ENCODE data around the gene GPR137B.
"Not testable (repeated sequence)": the region's sequence is repeated elsewhere in the genome, so short reads cannot be mapped to it uniquely, and the experiment has no call there.

GPR137B gene

DNA sequence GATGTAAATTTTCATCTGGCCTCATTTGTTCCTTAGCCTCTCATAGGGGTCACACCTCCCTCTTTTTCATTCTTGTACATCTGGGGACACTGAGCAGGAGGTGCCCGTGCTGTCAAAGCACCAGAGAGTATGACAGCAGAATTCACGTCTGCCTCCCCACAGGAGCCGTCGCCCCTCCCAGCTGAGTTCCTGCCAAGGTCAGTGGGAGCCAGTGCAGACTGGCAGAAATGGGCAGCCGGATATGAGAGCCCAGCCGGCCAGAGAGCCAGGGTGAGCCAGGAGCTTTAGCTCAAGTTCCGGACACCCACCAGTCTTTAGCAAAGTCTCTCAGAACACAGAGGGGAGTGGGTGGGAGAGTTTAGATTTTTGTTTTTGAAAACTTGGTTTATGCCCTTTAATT, 21.9 kb downstream of the GPR137B start:
- DNase-seq = no peak

DNA sequence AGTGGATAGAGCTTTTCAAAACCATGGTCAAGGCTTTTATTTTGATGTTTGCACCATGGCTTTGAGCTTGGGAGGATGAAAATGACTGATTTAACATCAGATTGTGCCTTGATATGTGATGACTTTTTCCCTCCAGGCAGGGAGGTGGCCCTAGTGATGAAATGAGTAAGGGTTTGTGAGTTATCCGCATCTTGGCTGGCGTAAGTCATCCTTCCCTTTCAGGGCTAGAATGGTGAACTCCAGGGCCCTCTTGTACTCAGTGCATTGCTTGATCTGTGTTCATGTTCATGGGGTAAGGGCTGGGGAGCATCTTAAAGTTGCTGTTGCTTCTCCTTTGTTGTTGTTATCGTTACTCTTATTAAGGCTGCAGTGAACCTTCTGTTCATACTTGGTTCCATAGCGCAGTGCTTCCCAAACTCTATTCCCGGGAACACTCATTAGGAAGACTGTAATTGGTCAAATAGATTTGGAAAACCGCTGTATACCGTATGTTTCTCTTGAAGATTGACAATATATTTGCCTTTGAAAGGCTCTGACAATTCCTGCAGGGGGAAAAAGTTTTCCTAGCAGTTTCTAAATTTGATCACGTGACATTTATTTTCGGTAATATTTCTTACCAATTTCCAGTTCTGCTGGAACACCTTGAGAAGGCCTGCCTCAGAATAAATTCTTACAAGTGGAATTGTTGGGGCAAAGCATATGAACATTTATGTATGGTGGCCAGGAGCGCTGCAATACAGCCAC, 23.1 kb downstream of the GPR137B start:
- DNase-seq = no peak

DNA sequence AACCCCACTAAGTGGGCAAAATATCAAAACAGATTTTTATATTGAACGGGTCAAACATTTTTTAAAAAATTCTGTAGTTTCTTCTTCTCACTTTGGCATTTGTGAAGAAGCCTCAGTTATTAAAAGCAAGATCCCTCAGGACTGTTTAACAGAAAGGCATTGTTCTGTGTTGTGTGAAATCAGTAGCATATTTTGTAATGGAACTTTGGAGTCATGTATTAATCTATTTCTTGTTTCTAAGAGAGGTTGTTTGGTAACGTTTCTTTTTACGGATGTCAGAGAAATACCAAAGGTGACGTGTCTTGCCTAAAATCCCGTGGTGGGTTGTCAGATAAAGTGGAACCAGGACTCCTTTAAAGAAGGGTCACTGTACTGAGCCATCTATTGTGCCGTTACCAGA, 23.7 kb downstream of the GPR137B start:
- no peak for DNase-seq

GRCh38 chr1:236167154-236167553, 24.8 kb downstream of the GPR137B start:
- DNase-seq = no peak

DNA sequence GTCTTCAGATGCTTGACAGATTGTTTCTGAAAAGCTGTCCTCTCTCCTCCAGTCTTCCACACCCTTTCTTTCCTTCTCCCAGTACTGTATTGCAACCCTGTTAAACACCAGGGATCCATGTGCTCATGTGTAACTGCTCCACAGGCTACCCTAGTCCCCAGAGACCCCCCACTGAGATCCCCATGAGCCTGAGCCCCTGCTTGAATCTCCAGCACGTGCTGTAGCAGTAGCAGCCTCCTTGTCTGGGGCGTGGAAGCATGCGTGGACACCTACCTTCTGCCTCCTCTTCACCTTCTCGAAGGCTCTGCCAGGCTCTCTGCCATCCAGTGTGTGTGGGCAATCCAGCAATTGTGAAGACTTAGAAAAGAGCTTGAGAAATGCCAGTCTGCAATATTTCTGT, 25.2 kb downstream of the GPR137B start:
- no peak for DNase-seq

DNA sequence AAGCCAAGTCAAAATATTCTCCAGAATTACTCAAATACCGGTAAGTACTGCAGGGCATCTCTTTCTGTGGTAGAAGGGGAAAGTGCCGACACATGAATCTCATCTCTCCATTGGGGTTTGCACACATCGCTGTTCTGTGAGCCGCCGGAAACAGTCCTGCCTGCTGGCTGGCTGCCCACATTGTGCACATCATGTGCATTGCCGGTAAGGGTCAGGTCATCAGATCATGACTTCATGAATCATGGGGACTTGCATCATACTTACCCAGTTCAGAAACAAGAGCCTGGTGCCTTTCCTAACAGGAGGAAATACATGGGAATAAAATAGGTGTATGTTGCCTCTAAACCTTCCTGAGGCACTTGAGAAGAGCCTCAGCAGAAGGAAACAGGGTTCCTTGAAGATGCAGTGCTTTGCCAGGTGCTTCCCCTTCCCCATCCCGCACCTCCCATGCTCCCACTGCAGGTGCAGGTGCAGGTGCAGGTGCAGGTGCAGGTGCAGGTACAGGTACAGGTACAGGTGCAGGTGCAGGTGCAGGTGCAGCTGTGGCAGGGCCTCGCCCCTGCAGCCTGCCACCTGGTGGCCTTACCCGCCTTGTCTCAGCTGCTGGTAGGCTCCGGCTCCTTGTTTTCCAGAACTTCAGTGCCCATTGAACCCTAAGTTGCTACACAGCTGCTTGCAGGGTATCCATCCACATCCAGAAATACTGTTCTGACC, 26.5 kb downstream of the GPR137B start:
- DNase-seq = no peak

DNA sequence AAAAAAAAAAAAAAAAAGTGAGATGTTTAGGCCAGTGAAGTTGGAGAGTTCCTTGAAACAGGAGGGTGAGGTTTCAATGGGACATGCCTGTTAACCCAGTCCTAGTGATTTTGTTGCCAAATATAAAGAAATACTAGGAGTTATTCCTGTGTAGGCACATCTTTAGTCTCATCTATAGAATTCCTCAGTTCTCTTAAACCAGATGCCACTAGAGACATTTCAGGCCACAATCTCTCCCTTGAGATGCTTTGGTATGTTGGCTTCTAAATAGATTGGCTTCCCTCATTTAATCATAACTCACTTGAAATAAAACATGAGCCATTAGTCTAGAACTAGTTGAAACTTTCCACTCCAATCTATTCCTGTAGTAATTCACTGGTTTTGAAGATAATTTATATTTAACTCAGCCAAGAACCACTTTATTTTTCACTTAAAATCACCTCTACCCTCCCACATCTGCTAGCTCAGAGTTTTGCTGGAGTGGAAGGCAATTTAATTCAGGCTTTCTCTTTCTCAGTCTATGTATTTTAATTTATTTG, 29.8 kb downstream of the GPR137B start:
- DNase-seq = no peak

DNA sequence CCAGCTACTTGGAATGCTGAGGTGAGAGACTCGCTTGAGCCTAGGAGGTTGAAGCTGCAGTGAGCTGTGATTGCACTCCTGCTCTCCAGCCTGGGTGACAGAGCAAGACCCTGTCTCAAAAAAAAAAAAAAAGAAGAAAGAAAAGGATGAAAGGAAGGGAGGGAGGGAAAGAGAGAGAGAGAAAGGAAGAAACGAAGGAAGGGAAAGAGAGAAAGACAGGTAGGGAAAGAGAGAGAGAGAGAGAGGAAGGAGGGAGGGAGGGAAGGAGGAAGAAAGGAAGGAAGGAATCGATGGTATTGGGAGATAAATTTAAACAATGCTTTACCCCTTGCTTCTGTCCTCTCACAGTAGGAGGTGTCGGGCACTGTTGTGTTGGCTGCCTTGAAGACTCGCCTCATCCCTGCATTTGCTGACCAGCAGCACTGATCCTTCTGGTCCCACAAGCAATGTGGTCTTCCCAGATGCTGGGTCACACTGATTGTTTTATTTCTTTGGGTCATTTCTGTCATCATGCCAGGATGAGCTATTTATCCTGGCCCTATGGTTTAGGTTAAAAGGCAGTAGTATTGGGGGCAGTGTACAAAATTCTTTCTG, 30.9 kb downstream of the GPR137B start:
- DNase-seq = no peak

DNA sequence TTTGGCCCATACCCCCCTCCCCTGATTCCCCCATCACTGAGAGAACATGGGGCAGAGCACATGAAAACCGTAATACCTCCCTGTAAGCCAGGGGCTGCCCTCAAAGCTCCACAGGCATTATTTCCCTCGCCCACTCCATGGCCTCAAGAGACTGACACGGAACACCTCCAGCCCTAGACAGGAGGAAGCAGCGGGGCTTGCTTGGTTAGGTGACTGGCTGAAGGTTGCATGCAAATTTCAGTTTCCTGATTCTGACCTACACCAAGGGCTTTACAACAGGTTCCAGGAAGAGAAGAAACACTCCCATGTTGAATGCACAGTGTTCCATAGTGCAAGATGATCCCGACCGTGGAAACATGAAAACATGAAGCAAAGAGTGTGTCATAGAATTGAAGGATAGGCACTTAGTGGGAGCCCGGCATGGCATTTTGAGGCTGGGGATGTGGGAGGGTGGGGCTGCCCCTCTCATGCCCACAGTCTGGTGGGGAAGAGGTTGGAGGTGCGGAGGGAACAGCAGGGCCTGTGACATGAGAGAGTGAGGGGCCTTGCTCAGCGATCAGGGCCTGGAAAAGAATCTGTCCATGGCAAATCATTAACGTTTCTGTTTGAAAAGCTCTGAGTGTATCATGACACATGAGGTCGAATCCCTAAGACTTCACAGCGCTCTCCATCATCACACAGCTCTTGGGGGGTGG, 33.5 kb downstream of the GPR137B start:
- DNase-seq = no peak

GRCh38 chr1:236176337-236177336, 34.3 kb downstream of the GPR137B start:
- no peak for DNase-seq

- no peak for DNase-seq
Observed at GRCh38 chr1:236179634-236180033, 37.3 kb downstream of the GPR137B start.

DNA sequence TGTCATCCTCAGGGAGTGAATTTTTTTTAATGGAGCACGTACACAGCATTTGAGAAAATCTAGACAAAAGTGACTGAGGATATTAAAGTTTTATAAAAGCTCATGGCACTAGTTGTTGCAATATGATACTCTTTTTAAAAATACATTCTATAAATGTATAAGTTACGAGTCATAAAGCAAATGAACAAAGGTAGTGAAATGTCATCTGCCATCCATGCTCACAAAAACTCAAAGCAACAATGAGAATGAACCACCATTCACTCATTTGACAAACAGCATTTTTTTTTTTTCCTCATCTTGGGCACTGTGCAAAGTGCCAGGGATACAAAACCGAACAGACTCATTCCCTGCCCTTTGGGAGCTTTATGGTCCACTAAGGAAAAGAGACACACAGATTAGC, 38.7 kb downstream of the GPR137B start:
- DNase-seq = no peak

- no peak for DNase-seq
Observed at GRCh38 chr1:236185687-236186086, 43.3 kb downstream of the GPR137B start.

DNA sequence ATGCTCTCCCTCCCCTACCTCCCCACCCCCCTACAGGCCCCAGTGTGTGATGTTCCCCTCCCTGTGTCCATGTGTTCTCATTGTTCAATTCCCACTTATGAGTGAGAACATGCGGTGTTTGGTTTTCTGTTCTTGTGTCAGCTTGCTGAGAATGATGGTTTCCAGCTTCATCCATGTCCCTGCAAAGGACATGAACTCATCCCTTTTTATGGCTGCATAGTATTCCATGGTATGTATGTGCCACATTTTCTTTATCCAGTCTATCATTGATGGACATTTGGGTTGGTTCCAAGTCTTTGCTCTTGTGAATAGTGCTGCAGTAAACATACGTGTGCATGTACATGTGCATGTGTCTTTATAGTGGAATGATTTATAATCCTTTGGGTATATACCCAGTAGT, 44.1 kb downstream of the GPR137B start:
- not testable (repeated sequence) for DNase-seq

DNA sequence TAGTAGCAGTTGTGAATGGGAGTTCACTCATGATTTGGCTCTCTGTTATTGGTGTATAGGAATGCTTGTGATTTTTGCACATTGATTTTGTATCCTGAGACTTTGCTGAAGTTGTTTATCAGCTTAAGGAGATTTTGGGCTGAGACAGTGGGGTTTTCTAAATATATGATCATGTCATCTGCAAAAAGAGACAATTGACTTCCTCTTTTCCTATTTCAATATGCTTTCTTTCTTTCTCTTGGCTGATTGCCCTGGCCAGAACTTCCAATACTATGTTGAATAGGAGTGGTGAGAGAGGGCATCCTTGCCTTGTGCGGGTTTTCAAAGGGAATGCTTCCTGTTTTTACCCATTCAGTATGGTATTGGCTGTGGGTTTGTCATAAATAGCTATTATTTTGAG, 45.7 kb downstream of the GPR137B start:
- DNase-seq = not testable (repeated sequence)

DNA sequence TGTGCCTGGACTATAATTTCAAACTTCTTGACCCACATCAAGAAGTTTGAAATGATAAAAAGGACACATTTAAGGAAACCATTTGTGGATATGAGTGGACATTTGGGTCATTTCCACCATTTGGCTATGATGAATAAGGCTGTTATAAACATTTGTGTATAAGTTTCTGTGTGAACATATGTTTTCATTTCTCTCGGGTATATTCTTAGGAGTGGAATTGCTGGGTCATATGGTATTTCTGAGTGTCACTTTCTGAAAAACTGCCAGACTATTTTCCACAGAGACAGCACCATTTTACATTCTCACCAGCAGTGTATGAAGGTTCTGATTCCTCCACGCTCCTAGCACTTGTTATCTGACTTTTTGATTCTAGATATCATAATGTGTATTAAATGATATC, 50.8 kb downstream of the GPR137B start:
- no peak for DNase-seq

DNA sequence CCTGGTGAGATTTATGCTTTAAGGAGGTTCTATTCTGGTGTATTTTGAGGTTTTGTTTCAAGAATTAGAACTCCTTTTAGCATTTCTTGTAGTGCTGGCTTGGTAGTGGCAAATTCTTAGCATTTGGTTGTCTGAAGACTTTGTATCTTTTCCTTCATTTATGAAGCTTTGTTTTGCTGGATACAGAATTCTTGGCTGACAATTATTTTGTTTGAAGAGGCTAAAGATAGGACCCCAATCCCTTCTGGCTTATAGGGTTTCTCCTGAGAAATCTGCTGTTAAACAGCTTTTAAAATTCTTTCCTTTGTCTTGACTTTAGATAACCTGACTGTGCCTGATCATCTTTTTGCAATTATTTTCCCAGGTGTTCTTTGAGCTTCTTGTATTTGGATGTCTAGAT, 58.6 kb downstream of the GPR137B start:
- no peak for DNase-seq

DNA sequence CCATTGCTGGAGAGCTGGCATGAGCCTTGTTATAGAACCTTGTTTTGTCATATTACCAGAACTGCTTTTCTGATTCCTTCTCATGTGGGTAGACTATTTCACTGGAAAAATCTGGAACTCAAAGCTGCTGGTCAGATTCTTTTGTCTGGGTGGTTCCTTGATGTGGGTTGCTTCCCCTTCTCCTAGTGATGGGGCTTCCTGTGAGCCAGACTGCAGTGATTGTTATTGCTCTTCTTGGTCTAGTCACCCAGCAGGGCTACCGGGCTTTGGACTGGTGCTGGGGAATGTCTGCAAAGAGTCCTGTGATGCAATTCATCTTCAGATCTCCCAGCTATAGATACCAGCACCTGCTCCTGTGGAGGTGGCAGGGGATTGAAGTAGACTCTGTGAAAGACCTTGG, 59.4 kb downstream of the GPR137B start:
- DNase-seq = no peak

DNA sequence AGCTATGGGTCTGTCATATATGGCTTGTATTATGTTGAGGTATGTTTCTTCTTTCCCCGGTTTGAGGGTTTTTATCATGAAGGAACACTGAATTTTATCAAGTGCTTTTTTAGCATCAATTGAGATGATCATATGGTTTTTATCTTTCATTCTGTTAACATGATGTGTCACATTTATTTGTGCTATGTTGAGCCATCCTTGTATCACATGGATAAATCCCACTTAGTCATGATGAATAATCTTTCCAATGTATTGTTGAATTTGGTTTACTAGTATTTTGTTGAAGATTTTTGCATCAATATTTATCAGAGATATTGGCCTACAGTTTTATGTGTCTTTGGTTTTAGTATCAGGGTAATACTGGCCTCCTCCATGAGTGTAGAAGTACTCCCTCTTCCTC, 61.7 kb downstream of the GPR137B start:
- DNase-seq = no peak

DNA sequence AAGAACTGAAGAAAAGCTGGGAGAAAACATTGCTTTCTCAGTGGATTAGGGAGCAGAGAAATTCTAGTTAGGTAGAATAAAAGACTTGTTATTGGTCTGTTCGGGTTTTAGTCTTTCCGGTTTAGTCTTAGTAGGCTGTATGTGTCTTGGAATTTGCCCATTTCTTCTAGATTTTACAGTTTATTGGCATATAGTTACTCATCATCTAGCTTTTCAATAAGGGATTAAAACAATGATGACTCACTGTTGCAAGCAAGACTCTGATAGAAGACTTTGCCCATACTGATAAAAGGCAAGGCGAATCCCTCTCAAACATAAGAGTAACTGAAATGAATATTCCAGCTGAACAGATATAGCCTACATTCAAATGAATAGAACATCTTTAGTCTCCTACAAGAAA, 62.3 kb downstream of the GPR137B start:
- DNase-seq = no peak

- peak; percentile 21 for DNase-seq
Observed at GRCh38 chr1:236206548-236206947, 64.2 kb downstream of the GPR137B start.

DNA sequence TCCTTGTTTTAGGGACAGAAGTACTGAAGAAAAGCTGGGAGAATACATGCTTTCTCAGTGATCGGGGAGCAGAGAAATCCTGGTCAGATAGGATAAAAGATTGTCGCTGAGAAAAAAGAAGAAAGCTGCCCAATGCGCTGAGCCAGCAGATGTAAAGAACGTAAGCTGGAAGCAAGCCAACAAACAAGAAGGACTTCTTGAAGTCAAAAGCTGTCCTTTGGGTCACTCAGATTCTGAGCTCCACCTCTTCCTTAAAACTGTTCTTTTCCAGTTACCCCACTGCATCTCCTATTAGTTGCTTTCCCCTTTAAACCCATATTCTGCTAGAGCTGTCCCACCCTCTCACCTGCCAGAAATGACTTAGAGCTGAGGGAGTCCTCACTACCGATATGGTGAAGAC, 64.8 kb downstream of the GPR137B start:
- no peak for DNase-seq
